Loucy (cell line): Measurements from ENCODE around the gene RHOF.
A peak's percentile ranks its signal among the peaks of the same experiment; 100 is the strongest.

Experiments
- H2AFZ ChIP-seq: fragments of 200-600 bp; sonication (generic); 2 replicates; pipeline ENCODE4 v1.6.0; 2016; ENCODE audit warnings: antibody characterized with exemption, mild to moderate bottlenecking, low read length, moderate library complexity
- H3F3A ChIP-seq: fragments of 200-600 bp; 2 replicates; pipeline ENCODE4 v1.6.0; 2016; ENCODE audit warnings: antibody characterized with exemption, low read depth, mild to moderate bottlenecking
- H3K27me3 ChIP-seq: fragments of 200-600 bp; sonication (generic); 2 replicates; pipeline ENCODE4 v1.6.1; 2014; ENCODE audit warnings: low read length, mild to moderate bottlenecking; ENCODE audit not compliant: insufficient read depth, poor library complexity, severe bottlenecking
- H3K36me3 ChIP-seq: fragments of 200-600 bp; sonication (generic); 2 replicates; pipeline ENCODE4 v1.6.1; 2016; ENCODE audit warnings: low read length; ENCODE audit not compliant: insufficient read depth
- H3K4me1 ChIP-seq: fragments of 200-600 bp; sonication (generic); 2 replicates; pipeline ENCODE4 v1.5.1; 2014; ENCODE audit warnings: low read length, mild to moderate bottlenecking; ENCODE audit not compliant: insufficient read depth, poor library complexity, severe bottlenecking
- H3K4me2 ChIP-seq: fragments of 200-600 bp; sonication (generic); 2 replicates; pipeline ENCODE4 v1.6.0; 2014; ENCODE audit warnings: antibody characterized with exemption, low read length, low read depth, mild to moderate bottlenecking; ENCODE audit not compliant: poor library complexity, severe bottlenecking
- H3K4me3 ChIP-seq: fragments of 200-600 bp; sonication (generic); 2 replicates; pipeline ENCODE4 v1.5.1; 2014; ENCODE audit warnings: low read length, mild to moderate bottlenecking, mixed read lengths; ENCODE audit not compliant: poor library complexity, severe bottlenecking
- H3K79me2 ChIP-seq: fragments of 200-600 bp; sonication (generic); 2 replicates; pipeline ENCODE4 v1.6.1; 2014; ENCODE audit warnings: low read length; ENCODE audit not compliant: insufficient read depth
- H3K9ac ChIP-seq: fragments of 200-600 bp; sonication (generic); 2 replicates; pipeline ENCODE4 v1.6.0; 2014; ENCODE audit warnings: mild to moderate bottlenecking, low read depth, low read length, moderate library complexity; ENCODE audit not compliant: poor library complexity, severe bottlenecking
- H3K9me2 ChIP-seq: fragments of 200-600 bp; sonication (generic); replicated peaks from 2 replicates; pipeline ENCODE4 v1.6.1; 2016; ENCODE audit warnings: low read depth, low read length, mixed read lengths
- H3K9me3 ChIP-seq: fragments of 200-600 bp; sonication (generic); 2 replicates; pipeline ENCODE4 v1.6.1; 2014; ENCODE audit warnings: mild to moderate bottlenecking, antibody characterized with exemption, low read length, low read depth; ENCODE audit not compliant: insufficient read depth
- H4K20me1 ChIP-seq: fragments of 200-600 bp; sonication (generic); 2 replicates; pipeline ENCODE4 v1.6.0; 2014; ENCODE audit warnings: antibody characterized with exemption, low read length, mild to moderate bottlenecking; ENCODE audit not compliant: insufficient read depth, poor library complexity, severe bottlenecking
- EZH2phosphoT487 ChIP-seq: fragments of 200-600 bp; IDR thresholded peaks from 2 replicates; pipeline ENCODE4 v1.6.1; 2018; ENCODE audit warnings: antibody characterized with exemption, mild to moderate bottlenecking, moderate library complexity, borderline replicate concordance
- TF ChIP-seq, protein P1 (sequence below): fragments of 200-600 bp; sonication (generic); conservative IDR thresholded peaks from 2 replicates; pipeline ENCODE4 v1.5.1; 2014; ENCODE audit warnings: mild to moderate bottlenecking, antibody characterized with exemption, low read length

Gene RHOF

DNA sequence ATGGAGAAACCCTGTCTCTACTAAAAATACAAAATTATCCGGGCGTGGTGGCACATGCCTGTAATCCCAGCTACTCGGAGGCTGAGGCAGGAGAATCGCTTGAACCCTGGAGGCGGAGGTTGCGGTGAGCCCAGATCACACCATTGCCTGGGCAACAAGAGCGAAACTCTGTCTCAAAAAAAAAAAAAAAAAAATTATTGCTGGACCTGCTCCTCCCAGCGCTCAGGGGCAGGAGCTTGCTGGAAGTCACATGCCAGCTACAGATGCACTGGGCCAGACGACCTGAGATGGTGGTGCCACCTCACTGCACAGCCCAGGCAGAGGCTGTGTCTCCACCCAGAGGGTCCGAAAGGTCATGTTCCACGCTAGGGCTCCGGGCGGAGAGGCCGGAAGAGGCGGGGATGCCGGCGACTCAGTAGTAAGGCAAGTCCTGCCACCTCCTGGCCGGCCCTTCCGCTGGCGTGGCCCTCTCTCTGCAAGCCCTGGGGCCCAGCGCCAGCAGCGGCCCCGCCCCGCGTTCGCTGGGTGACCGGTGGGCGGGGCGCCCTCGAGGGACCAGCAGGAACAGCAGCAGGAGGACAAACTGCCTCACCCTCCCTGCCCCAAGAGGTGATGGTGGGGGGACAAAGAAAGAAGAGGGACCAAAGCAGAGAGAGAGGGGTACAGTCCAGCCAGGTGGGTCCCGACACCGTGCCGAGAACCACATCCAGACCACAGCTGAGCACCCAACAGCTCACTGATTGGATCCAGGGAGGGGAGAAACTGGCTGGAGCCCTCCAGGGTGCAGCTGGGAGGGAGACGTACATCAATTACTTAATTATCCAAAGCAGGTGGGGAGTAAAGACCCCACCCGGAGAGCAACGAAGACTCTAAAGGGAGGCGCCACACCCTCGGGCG is 3.6 kb upstream of the RHOF start:
- peaks cover 46% of the 10 kb centered on the region for H4K20me1 ChIP-seq
- peaks cover 31% of the 10 kb centered on the region for H3K4me1 ChIP-seq
- H3K9me3 ChIP-seq, result no peaks in the 10 kb centered on the region
- peaks cover 75% of the 10 kb centered on the region for H3K79me2 ChIP-seq
- peak overlapping the region; percentile 89 for H3K4me2 ChIP-seq
- peak overlapping the region; percentile 68 for H3K4me3 ChIP-seq
- no peak for TF ChIP-seq EZH2phosphoT487
- TF ChIP-seq, protein P1, sequence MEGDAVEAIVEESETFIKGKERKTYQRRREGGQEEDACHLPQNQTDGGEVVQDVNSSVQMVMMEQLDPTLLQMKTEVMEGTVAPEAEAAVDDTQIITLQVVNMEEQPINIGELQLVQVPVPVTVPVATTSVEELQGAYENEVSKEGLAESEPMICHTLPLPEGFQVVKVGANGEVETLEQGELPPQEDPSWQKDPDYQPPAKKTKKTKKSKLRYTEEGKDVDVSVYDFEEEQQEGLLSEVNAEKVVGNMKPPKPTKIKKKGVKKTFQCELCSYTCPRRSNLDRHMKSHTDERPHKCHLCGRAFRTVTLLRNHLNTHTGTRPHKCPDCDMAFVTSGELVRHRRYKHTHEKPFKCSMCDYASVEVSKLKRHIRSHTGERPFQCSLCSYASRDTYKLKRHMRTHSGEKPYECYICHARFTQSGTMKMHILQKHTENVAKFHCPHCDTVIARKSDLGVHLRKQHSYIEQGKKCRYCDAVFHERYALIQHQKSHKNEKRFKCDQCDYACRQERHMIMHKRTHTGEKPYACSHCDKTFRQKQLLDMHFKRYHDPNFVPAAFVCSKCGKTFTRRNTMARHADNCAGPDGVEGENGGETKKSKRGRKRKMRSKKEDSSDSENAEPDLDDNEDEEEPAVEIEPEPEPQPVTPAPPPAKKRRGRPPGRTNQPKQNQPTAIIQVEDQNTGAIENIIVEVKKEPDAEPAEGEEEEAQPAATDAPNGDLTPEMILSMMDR, result no peak
- 0 out of 2 replicates have a peak, but pooled peaks cover 5% of the 10 kb centered on the region for H3K36me3 ChIP-seq
- peaks cover 7% of the 10 kb centered on the region; the same call in 1 of the 2 replicates for H3F3A ChIP-seq
- no peak overlapping the region for H3K9ac ChIP-seq
- H2AFZ ChIP-seq, result no peak overlapping the region
- H3K27me3 ChIP-seq, result peaks cover 6% of the 10 kb centered on the region
- no peaks in the 10 kb centered on the region for H3K9me2 ChIP-seq

- peaks cover 49% of the 10 kb centered on the region for H4K20me1 ChIP-seq
- 0 out of 2 replicates have a peak, but pooled peaks cover 5% of the 10 kb centered on the region for H3K36me3 ChIP-seq
- peaks cover 7% of the 10 kb centered on the region; the same call in 1 of the 2 replicates for H3F3A ChIP-seq
- H3K9me2 ChIP-seq, result no peaks in the 10 kb centered on the region
- peaks cover 75% of the 10 kb centered on the region for H3K79me2 ChIP-seq
- H3K4me1 ChIP-seq, result peaks cover 43% of the 10 kb centered on the region
- H3K27me3 ChIP-seq, result no peaks in the 10 kb centered on the region
- H3K4me3 ChIP-seq, result peak overlapping the region; percentile 70
- peak overlapping the region; percentile 57 for H3K9ac ChIP-seq
- TF ChIP-seq, protein P1, result peak; percentile 97
- no peak for TF ChIP-seq EZH2phosphoT487
- no peak overlapping the region for H2AFZ ChIP-seq
- peak overlapping the region; percentile 95 for H3K4me2 ChIP-seq
- H3K9me3 ChIP-seq, result no peaks in the 10 kb centered on the region
Observed at GRCh38 chr12:121795034-121795968, 1.8 kb upstream of the RHOF start.

- Histone ChIP-seq H2AFZ (no peak overlapping the region), H3K4me1 (peaks cover 48% of the 10 kb centered on the region)
- no peak for TF ChIP-seq EZH2phosphoT487
- TF ChIP-seq, protein P1, result no peak
Observed at GRCh38 chr12:121794534-121795033, 1.1 kb upstream of the RHOF start.

More at GRCh38 chr12:121794534-121795033, 1.1 kb upstream of the RHOF start:
- H3K36me3 ChIP-seq, result 0 out of 2 replicates have a peak, but pooled peaks cover 5% of the 10 kb centered on the region
- H3F3A ChIP-seq, result peaks cover 9% of the 10 kb centered on the region; the same call in 1 of the 2 replicates
- peaks cover 50% of the 10 kb centered on the region for H4K20me1 ChIP-seq
- H3K4me3 ChIP-seq, result peak overlapping the region; percentile 70
- peaks cover 71% of the 10 kb centered on the region for H3K79me2 ChIP-seq
- no peaks in the 10 kb centered on the region for H3K9me2 ChIP-seq
- H3K9me3 ChIP-seq, result no peaks in the 10 kb centered on the region
- H3K27me3 ChIP-seq, result no peaks in the 10 kb centered on the region
- peak overlapping the region; percentile 95 for H3K4me2 ChIP-seq
- peak overlapping the region; percentile 57 for H3K9ac ChIP-seq
